ENCODE data around the gene SH3BP5L. TPM values are rescaled to one million over a fixed set of nuclear protein-coding genes. Genes with fewer than 3 reads are reported as not detected.

The SH3BP5L gene
- total and polyA plus RNA-seq, 2 of the 13 experiments (the other 11 are each of a cell fraction or from before 2014, with no cell fraction given) = 10.3 to 14.9 TPM

DNA sequence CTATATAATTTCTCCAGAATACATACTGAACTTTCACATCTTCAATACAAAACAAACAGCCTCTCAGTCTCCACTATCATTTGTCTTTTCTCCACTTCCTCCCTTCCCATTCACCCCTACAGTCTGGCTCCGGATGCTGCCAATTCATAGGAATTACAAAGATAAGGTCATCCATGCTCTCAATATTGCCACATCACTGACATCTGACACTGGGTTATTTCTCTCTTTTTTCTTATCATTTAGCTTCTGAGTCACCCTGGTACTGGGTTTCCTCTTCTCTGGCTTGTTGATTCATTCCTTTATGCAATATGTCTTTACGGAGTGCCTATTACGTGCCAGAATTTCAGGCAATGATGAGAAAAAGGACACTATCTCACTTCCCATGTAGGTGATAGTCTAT lies 3.1 kb upstream of the SH3BP5L start (continued):
- TF ChIP-seq ZNF225 (CRISPR knock-in tag; IDR thresholded peaks at IDR 0.05) (no peak), GATA4 (IDR thresholded peaks at IDR 0.05; ENCODE audit: borderline replicate concordance, low read depth) (peak; percentile 26; the same call in 1 of the 2 replicates), KAT2B (IDR thresholded peaks at IDR 0.05; ENCODE audit: borderline replicate concordance, low read depth, low read length) (no peak), ATF1 (CRISPR knock-in tag; IDR thresholded peaks at IDR 0.05) (peak; percentile 37; the same call in 1 of the 2 replicates), ZNF343 (CRISPR knock-in tag; IDR thresholded peaks at IDR 0.05) (no peak), ZNF644 (CRISPR knock-in tag; IDR thresholded peaks at IDR 0.05; ENCODE audit: low read depth) (no peak), GATAD2A (CRISPR knock-in tag; IDR thresholded peaks at IDR 0.05) (peak; percentile 75), ATM (IDR thresholded peaks at IDR 0.05; ENCODE audit: borderline replicate concordance) (peak; percentile 76; the same call in 1 of the 2 replicates), XRCC5 (optimal IDR thresholded peaks at IDR 0.05; ENCODE audit: low read length) (no peak), THAP11 (CRISPR knock-in tag; IDR thresholded peaks at IDR 0.05) (0 out of 2 replicates have a peak, but pooled peaks have one; percentile 25), TAF15 (IDR thresholded peaks at IDR 0.05; ENCODE audit: low read depth, low read length, poor library complexity, severe bottlenecking) (no peak), ZFP82 (CRISPR knock-in tag; IDR thresholded peaks at IDR 0.05; ENCODE audit: borderline replicate concordance) (no peak), ZNF652 (CRISPR knock-in tag; IDR thresholded peaks at IDR 0.05; ENCODE audit: borderline replicate concordance, low read depth) (no peak), PAWR (CRISPR knock-in tag; IDR thresholded peaks at IDR 0.05; ENCODE audit: borderline replicate concordance) (no peak), POLR2AphosphoS2 (IDR thresholded peaks at IDR 0.05; ENCODE audit: low read depth, low read length) (no peak), FOSL1 (CRISPR knock-in tag; IDR thresholded peaks at IDR 0.05; ENCODE audit: borderline replicate concordance) (peak; percentile 60; the same call in 1 of the 2 replicates), ZNF484 (CRISPR knock-in tag; IDR thresholded peaks at IDR 0.05; ENCODE audit: borderline replicate concordance, low read depth) (no peak), YEATS2 (CRISPR knock-in tag; IDR thresholded peaks at IDR 0.05; ENCODE audit: borderline replicate concordance) (peak; percentile 26; the same call in 1 of the 2 replicates), HNRNPUL1 (IDR thresholded peaks at IDR 0.05; ENCODE audit: low read depth, low read length) (no peak), RXRB (CRISPR knock-in tag; IDR thresholded peaks at IDR 0.05; ENCODE audit: borderline replicate concordance) (peak; percentile 68; the same call in 1 of the 2 replicates), RFXANK (CRISPR knock-in tag; IDR thresholded peaks at IDR 0.05) (no peak), TCF12 (IDR thresholded peaks at IDR 0.05) (no peak), TCF12 (CRISPR knock-in tag; IDR thresholded peaks at IDR 0.05) (no peak), HOXA7 (CRISPR knock-in tag; IDR thresholded peaks at IDR 0.05) (no peak), MED8 (CRISPR knock-in tag; IDR thresholded peaks at IDR 0.05; ENCODE audit: insufficient replicate concordance) (no peak), GABPA (IDR thresholded peaks at IDR 0.05; ENCODE audit: low read depth, low read length) (no peak), GABPA (CRISPR knock-in tag; IDR thresholded peaks at IDR 0.05; ENCODE audit: low read depth) (0 out of 2 replicates have a peak, but pooled peaks have one; percentile 18), ZNF781 (CRISPR knock-in tag; IDR thresholded peaks at IDR 0.05; ENCODE audit: borderline replicate concordance, not compliant biosample characterization) (no peak), FOSL2 (CRISPR knock-in tag; IDR thresholded peaks at IDR 0.05) (peak; percentile 94)
- TF ChIP-seq, protein P1, sequence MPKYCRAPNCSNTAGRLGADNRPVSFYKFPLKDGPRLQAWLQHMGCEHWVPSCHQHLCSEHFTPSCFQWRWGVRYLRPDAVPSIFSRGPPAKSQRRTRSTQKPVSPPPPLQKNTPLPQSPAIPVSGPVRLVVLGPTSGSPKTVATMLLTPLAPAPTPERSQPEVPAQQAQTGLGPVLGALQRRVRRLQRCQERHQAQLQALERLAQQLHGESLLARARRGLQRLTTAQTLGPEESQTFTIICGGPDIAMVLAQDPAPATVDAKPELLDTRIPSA (CRISPR knock-in tag; IDR thresholded peaks at IDR 0.05; ENCODE audit: borderline replicate concordance) = no peak
- TF ChIP-seq, protein P2, sequence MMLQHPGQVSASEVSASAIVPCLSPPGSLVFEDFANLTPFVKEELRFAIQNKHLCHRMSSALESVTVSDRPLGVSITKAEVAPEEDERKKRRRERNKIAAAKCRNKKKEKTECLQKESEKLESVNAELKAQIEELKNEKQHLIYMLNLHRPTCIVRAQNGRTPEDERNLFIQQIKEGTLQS (CRISPR knock-in tag; IDR thresholded peaks at IDR 0.05) = peak; percentile 76
- TF ChIP-seq, protein P3, sequence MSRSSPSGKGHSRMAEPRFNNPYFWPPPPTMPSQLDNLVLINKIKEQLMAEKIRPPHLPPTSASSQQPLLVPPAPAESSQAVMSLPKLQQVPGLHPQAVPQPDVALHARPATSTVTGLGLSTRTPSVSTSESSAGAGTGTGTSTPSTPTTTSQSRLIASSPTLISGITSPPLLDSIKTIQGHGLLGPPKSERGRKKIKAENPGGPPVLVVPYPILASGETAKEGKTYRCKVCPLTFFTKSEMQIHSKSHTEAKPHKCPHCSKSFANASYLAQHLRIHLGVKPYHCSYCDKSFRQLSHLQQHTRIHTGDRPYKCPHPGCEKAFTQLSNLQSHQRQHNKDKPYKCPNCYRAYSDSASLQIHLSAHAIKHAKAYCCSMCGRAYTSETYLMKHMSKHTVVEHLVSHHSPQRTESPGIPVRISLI (CRISPR knock-in tag; IDR thresholded peaks at IDR 0.05; ENCODE audit: borderline replicate concordance) = peak; percentile 47; the same call in 1 of the 2 replicates
